MV-4-11 (cell line): Measurements from ENCODE around the gene CHPT1.

Experiments used
- DNase-seq: peaks from one replicate; lab custom pipeline; 2025; lab: John Stamatoyannopoulos, UW

The CHPT1 gene

GRCh38 chr12:101764051-101764792 is 66.8 kb downstream of the CHPT1 start:
- DNase-seq, result no peak

DNA sequence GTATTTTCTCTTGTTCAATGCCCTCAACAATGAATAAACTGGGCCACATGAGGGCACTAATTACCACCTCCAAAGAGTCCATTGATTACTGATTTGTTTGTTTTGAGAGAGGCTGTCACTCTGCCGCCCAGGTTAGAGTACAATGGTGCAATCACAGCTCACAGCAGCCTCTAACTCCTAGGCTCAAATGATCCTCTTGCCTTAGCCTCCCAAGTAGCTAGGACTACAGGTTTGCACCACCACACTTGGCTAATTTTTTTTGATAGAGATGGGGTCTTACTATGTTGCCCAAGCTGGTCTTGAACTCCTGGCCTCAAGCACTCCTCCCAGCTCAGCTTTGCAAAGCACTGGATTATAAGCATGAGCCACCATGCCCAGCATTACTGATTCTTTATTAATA is 70.1 kb downstream of the CHPT1 start:
- no peak for DNase-seq

DNA sequence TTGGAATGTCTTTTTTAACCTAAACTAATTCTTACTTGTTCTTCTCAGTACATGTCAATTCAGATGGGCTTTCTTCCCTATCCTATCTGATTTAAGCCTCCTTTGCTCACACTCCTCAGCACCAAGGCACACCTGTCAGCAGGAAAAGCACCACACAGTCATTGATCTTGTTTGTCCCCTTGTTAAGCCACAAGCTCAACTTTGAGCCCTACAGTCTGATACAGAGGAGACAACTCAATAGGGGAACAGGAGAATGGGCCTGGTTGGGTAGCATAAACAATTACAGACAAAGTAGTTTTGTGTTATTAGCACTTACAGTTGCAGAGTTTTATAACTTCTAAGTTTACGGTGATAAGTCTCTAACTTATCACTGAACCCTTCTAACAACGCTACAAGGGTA is 71.3 kb downstream of the CHPT1 start:
- DNase-seq, result no peak

GRCh38 chr12:101769865-101770264 is 72.4 kb downstream of the CHPT1 start:
- DNase-seq, result no peak

GRCh38 chr12:101772012-101772775 is 74.8 kb downstream of the CHPT1 start:
- DNase-seq, result peak; percentile 84

DNA sequence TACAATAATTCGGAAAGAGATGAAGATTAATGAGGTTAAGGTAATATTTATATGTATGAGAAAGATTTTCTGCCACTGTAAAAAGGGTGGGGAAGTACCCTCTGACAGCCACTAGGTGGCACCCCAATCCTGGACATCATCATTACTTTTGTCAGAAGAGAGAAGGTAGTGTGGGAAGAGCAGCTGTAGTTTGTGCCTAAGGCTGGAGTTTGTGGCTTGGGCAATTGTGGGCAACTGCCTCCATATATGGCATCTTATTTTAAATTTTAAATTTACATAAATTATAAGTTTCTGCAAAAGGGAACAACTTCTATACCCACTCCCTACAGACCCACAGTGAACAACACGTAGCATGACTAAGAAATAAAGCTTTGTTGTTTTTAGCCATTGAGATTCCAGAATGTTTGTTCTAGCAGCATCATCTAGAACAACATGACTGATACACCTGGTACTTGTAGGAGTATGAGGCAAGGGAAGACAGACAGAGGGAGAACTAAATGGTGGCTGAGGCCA is 76.3 kb downstream of the CHPT1 start:
- peak; percentile 79 for DNase-seq

DNA sequence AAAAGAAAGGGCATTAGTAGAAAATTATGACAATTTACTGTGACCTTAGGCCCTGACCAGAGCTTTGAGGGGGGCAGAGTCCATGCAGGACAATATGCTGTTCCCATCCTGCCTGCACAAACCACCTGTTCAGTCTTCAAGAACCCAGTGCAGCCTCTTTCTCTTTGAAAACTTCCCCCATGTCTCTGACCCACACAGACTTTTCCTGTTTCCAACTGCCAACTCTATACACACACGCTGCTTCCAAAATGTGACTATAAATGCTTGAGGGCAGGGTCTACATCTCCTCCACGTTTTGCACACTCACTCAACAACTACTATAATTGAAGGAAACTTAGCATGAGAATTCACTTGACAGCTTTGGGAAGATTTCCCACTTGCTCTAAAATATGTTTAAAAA is 78.4 kb downstream of the CHPT1 start:
- DNase-seq, result no peak

GRCh38 chr12:101777485-101777884 is 80.0 kb downstream of the CHPT1 start:
- peak; percentile 42 for DNase-seq

GRCh38 chr12:101777978-101778377 is 80.5 kb downstream of the CHPT1 start:
- no peak for DNase-seq
